Stimulated activated CD8-positive, alpha-beta memory T cell treated with anti-CD3 and anti-CD28 coated beads, Interleukin-15, amount 100 ng/mL, for 48 hours (primary cell): ENCODE measurements around the gene SLC24A5.

Source experiments
- DNase-seq, 2 donors: peaks; one replicate each; pipeline ENCODE4 v3.0.0-alpha.2; 2020; ENCODE audit warnings: low read depth in 2 of 2

The SLC24A5 gene

DNA sequence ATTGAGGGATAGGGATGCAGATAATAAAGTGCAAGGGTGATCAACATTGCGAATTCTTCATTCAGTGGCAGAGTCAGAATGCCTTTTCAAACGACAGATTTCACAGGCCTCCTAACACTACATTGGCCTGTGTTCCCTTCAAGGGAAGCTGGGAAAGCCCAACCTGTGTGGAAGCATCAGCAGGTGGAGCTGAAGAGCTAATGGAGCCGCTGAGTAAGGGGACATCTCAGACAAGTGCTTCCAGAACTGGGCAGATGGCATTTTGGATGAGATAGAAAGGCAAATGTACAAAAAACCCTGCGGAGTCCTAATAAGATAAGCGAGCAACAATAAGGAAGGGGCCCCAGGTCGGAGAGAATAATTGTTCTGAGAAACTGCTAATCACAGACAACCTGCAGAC, 8.5 kb upstream of the SLC24A5 start:
- no peak for DNase-seq

DNA sequence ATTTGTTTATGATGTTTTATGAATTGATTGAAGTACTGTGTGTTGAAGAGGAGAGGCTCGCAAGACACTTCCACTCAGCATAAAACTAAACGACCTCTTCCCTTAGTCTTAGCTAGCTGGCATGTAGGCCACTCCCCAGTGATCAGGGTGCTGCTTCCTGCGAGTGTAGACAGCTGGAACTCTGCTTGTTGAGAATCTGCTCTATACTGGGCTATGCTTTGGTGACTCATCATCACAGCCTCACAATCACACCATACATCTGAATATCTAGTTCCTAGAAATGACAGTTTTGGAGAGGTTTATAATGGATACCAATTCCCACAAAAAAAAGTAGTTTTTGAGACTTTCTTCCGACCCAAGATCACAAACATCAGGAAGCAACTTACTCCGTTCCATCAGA, 1.5 kb upstream of the SLC24A5 start:
- no peak for DNase-seq

DNA sequence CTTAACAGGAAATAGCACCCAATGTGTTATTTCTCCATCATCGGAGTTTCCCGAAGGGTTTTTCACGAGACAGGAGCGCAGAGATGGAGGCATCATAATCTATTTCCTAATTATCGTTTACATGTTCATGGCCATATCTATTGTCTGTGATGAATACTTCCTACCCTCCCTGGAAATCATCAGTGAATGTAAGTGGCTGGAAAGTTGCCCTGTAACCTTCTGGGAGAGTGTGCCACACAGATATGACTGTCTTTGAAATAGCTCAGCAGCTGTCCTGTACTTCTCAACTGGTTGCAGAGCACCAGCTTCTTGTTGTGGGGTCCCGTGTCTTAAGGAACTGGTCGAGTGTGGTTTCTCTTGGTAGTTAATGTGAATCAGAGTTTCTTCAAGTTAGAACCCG, 1.1 kb downstream of the SLC24A5 start:
- no peak for DNase-seq

DNA sequence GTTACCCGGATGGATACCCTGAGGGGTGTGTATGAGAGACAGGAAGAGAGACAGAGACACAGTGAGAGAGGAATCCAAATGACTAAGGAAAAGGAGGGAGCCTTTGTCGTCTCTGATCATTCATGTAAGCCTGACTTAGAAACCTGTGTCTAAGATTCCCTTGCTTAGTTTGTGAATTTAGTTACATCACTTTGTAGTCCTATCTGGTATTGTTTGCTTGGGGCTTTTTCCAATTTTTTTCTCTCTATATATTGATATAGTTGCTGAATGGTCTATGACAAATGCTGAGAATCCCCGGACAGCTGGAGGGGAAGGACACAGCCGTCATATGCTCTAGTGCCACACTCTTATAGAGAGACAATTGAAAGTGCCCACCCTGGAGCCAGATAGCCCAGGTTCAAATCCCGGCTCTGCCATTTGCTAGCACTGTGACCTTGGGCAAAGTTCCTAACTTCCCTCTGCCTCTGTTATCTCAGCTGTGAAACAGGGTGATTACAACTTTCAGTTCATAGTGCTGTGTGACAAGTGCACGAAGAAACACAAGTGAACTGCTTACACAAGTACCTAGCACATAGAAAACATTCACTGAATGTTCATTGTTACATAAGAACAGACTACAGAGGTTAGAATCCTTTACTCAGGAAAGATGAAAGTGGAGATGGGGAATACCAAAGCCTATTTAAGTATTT, 6.0 kb downstream of the SLC24A5 start:
- DNase-seq, result no peak

DNA sequence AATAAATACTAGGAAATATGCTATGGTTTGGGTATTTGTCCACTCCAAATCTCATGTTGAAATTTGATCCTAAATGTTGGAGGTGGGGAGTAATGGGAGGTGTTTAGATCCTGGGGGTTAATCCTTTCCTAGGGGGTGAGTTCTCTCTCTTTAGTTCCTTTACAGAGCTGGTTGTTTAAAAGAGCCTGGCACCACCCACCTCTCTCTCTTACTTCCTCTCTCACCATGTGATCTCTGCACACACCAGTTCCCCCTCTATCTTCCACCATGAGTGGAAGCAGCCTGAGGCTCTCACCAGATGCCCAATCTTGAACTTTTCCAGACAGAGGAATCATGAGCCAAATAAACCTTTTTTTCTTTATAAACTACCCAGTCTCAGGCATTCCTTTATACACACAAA, 10.5 kb downstream of the SLC24A5 start:
- DNase-seq, result no peak

DNA sequence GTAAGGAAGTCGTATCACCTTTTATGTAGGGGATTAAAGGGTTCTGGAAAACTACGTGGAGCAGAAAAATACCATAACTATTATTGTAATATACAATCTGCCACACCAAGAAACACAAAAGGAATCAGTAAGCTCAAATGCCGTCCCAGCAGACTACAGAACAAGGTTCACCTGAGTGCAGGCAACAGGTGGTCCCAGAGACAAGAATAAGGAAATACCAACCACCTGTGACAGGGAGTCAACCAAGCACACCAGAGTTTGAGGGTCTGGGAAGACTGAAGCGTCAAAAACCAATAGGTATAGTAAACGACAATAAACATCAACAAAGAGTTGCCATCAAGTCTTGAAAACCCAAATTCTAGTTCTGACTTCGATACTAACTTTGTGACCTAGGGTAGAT, 12.1 kb downstream of the SLC24A5 start:
- DNase-seq, result no peak

DNA sequence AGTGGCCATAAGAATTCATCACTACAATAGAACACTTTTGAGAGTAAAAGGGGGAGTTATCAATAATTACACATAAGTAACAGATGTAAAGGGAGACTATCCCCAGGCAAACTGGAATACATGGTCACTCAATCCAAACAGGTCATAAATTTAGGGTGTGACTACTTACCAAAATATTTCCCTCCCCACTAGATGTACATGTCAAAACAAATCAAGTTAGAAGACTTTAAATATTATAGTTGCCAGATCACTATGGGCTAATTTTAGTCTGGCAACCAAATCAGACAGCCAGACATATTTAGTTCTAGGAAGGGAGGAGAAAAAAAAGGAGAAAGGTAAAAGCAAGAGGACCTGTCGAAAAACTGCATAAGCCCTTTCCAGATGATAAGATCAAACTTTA, 23.1 kb downstream of the SLC24A5 start:
- DNase-seq, result no peak

DNA sequence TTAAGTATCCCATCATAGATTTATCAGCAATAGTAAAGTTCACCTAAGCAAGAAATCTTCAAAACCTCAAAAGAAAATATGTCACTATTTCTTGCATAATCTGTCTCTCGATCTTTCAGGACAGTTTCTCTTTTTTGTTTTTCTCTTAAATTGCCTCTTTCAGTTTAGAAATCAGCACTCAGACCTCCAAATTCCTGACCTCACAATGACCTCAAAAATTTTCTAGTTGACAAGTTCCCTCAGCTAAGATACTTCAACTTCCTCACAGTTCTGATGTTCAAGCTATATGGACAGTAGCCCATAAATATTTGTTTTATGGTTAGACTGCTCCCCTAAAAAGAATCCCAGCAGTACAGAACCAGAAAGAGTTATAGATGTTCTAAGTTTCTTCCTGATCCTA, 24.1 kb downstream of the SLC24A5 start:
- no peak for DNase-seq

DNA sequence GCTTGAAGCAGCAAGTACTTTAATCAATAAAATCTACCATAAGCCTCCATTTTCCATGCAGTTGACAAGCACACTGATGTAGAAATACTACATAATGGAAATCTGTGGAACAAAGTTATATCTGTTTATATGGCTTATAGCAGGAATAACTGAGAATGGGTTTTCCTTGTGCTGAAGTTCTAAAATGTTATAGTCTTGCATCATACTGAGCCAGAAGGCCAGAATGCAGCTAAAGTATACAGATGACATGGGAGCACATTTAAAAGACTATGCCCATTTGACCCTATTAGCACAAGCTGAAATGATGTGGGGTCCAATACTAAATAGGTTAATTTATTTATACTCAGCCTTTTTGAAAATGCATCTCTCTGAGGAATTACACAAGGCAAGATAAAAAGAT, 25.1 kb downstream of the SLC24A5 start:
- no peak for DNase-seq

DNA sequence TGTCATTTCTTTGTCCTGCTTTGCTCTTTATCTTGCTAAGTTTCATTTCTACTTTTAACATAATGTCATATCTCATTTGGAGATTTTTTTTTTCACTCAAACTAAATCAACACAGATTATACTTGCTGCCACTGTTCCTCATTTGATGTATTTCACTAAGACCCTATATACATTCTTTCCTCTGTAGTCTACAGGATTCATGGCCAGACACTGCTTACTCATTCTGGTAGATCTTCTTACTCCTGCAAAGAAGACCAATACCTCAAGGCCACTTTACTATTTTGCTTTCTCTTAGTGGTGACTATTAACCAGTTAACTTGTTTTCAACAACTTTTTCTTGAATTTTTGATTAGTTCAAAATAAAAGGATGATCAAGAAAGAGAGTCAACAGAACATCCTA, 26.6 kb downstream of the SLC24A5 start:
- no peak for DNase-seq

DNA sequence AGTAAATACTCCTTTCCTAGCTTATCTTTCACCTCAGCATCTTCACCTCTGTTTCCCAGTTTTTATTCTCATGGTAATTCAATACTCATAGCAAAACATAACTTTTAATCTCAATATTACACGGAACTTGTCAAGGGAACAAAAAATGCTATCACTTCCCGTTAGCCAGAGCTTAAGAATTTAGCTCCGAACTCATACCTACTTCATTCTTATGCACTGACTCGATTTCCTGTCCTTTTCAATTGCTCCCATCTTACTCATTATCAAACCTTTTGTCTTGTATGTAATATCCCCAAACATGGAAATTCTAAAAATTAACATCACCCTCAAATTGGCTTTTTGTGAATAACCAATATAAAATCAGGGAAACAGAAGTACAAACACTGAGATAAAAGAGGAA, 29.1 kb downstream of the SLC24A5 start:
- DNase-seq, result no peak

DNA sequence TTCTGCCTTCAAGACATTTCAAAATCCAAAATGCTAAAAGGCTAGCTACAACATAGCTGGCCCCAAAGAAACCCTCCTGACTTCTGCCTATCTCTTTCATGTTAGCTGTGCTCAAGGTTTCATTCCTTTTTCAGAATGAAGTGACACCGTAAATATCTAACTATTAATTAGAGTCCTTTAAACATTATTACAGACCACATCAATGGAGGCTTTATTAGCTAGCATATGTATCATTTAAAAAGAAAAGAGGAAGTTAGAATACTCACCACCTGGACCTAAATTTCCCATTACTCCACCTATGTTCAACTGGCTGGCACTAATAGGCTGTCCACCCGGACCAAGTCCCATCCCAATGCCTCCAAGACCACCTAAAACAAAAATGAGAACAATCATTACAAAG, 32.7 kb downstream of the SLC24A5 start:
- DNase-seq, result no peak

DNA sequence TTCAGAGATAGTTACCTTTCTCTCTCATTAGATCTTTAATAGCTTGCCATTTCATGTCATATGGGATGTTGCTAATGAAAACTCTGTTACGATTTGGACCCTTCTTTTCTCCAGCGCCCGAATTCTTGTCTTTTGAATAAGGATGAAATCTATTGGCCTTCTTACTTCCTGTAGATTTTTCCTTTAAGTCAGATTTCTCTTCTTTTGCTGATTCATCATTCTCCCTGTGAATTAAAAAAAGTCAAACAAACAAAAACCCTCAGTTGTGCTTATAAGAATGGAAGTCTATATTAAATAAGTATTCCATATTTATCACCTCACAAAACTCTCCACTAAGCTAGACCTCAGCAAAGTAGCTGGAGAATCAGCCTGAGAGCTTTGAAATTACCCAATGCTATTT, 47.8 kb downstream of the SLC24A5 start:
- no peak for DNase-seq

DNA sequence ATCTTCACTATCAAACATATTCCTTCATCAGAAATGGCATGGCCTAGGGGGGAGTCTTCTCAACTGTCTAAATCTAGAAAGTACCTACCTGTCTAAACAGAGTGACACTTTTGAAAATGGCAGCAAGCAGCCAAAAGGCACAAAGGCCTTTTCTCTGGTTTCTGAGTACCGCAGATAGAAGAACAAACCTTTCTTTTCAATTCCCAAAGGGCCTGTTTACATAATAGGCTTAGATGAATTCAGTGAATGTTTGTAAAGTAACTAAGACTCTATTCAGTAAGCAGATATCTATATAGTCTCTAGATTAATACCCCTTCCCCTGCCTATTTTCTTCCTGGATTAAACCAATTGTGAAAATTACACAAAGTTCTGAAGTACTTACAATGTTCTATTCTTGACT, 50.2 kb downstream of the SLC24A5 start:
- DNase-seq, result no peak

DNA sequence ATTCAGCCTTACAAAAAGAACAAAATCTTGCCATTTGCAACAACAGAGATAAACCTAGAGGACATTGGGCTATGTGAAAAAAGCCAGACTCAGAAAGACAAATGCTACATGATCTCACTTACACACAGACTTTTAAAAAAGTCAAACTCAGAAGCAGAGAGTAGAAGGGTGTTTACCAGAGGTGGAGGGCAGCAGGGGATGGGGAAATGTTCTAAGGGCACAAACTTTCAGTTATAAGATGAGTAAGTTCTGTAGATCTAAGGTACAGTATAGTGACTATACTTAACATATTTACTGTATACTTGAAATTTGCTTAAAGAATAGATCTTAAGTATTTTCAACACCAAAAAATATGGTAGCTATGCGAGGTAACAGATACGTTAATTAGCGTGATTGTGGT, 54.3 kb downstream of the SLC24A5 start:
- no peak for DNase-seq

DNA sequence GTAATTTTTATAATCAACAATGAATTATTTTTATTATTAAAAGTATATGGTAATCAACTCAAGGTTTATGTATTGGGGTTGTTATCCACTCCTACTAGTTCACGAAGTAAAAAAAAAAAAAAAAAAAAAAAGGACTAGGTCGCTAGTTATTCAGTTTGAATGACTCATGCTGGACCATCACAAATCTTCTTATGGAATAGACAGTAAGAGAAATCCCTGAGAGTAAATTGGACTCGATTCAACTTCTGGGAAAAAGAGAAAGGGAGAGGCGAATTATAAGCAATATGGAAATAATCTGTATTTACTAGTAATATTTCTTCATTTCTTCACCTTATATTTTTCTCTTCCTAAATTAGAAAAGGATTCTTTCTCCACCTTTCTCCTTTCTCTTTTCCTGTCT, 55.3 kb downstream of the SLC24A5 start:
- no peak for DNase-seq

DNA sequence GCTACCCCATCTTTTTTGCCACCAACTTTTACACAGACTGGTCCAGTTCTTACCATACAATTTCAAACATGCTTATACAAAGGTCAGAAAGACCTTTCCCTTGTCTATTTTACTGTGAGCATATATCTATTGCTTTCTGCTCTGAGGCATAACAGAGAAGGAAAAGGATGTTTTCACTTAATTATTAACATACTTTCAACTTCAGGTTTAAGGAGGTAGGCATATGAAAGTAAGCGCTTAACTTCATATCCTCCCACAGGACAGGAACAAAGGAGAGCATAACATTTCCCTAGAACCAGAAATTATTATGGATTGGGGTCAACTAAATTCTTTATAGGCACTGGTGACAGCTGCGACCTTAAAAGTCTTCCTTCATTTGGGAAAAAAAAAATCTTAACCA, 56.2 kb downstream of the SLC24A5 start:
- no peak for DNase-seq

DNA sequence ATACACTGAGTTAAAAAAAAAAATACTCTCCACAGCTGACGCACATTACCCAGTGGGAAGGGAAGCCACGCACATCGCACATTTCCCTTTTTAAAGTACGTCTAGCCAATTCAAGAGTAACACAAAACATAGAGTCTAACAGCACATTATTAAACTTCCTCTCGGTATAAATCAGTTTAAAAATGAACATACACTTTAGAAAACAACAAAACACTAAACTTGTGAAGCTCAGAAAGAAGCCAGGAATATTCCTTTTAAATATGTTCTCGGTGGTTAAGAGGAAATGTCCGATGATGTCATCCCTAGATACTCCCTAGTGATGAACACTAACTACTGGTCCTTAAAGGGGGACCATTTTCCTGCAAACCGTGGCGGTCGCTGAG, 56.6 kb downstream of the SLC24A5 start:
- no peak for DNase-seq

DNA sequence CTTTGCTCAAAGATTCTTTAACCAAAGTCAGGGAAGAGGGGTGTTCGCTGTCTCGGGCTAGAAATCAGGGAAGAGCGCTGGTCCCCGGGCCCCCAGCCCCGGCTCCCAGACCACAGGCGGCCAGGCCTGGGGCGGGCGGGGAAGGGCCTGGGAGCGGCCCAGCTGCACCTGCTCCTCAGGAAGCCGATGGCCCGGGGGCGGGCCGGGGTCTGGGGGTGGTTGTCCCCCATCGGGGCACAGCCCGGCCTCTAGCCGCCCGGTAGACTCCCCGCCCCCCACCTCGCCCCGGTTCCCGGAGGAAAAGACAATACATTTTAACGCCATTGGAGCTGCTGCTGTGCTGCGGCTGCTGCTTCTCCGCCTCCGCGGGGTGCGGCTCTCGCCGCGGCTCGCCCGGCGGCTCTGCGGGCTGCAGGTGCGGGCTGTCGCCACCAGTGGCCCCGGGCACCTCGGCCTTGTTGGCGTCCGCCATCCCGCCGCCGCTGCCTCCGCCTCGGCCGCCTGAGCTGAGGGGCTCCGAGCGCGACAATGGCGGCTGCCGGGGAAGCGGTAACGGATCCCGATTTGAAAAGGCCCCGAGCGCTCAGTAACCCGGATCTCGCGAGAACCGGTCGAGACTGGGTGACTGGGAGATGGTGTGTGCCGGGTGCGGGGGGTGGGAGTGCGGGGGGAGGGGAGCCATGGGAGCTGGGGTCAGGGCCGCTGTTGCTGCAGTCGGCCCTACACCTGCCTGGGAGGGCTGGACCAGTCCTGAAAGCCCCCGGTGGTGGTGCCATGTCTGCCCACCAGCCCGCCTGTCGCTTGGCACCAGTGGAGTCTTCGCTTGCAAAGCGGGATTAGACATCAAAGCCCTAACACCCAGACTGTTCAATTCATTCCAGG, 57.2 kb downstream of the SLC24A5 start, which contains the start of gene MYEF2:
Gene MYEF2 (minus strand): TSS at position 530 of the 882 bp plus-strand sequence. CDS start 58 bp downstream, at position 472.
- DNase-seq, result peak; percentile 44 to 63

DNA sequence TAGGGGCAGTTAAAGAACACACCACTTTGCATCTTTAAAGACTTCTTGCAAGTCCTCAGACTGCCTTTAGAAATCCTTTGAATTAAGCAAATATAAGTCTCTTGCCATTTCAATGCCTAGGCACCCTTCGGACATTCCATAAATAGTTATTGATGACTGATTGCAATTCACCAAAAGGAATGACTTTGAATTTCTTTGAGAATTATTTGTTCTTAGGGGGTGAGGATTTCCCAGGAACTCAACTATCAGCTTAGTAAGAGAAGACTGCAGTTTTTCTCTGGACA, 57.8 kb downstream of the SLC24A5 start:
- DNase-seq, result no peak

DNA sequence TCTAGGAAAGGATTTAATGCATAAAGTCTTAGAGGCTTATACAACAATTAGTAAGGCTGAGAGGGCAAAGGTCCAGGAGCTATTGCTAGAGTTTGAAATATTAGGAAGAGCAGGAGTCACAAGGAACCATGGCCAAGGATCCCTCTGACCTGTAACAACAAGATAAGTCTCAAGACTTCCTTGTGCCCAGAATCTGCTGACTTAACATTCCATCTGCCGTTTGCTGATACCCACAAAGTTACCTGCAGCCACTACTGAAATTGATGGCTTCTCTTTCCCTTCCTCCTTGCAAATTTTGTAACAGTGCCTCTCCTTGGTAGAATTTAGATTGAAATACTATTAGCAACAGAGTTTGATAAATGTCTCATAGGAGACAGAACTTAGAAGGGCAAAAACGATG, 62.0 kb downstream of the SLC24A5 start:
- no peak for DNase-seq

DNA sequence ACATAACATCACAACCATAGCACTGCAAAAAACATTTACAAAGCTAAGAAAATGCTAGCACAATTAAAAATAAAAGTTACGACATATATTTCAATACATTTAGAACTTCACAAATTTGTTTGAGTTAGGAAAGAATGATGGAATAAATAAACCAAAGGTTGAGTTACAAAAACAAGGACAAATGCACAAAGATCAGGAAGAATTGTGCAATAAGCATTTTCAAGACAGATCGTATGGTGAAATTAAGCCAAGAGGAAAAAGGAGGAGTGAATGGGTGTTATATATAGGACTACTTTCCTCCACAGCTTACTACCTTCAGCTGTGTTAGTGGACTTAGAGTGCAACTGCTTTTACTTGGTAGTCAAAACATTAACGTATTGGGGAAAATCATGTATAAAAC, 64.7 kb downstream of the SLC24A5 start:
- DNase-seq, result no peak

DNA sequence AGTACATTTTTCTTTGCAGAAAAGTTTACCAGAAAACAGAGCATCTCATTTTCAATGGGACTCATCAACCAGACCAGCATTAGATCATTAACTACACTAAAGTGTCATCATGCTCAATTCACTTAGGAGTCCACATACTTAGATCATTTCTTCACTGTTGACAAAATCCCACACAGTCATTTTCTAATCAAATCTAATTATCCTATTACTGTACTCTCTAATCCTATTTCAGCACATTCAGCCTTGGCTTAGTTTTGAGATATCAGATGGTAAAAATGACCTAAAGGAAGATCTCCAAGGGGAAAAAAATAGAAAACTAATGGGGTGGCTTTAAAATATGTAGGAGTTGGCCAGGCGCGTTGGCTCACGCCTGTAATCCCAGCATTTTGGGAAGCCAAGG, 65.5 kb downstream of the SLC24A5 start:
- DNase-seq, result no peak
